H1 (cell line): ENCODE results near the gene EYA4. TPM values are rescaled to one million over a fixed set of nuclear protein-coding genes. Genes with fewer than 3 reads are reported as not detected.

Experiments
- CTCF ChIA-PET: fragments of 300-600 bp; sonication (Branson Sonifier 250); formaldehyde crosslinking; loops from one replicate; lab custom pipeline; 2021; ENCODE audit not compliant: partially characterized antibody; lab: Charles Lee
- POLR2A ChIA-PET: fragments of 300-600 bp; sonication (Branson Sonifier 250); formaldehyde crosslinking; loops from one replicate; lab custom pipeline; 2021; ENCODE audit warnings: inconsistent platforms; ENCODE audit not compliant: partially characterized antibody; lab: Charles Lee
- DNase-seq, 2 experiments: peaks; one replicate each; pipeline versions ENCODE4 v3.0.0 to v3.0.0-alpha.2; 2010 to 2022; ENCODE audit warnings: low spot score in 2 of 2, low read depth in 1 of 2, mixed read lengths in 1 of 2
- FAIRE-seq: peaks from 2 replicates; lab custom pipeline; 2011; peaks lifted over from hg19 to GRCh38; lab: Jason Lieb, UNC
- H2AFZ ChIP-seq: 2 replicates; pipeline ENCODE4 v1.8.1; 2012; ENCODE audit warnings: low read length, inconsistent platforms
- H2AK5ac ChIP-seq: 2 replicates; pipeline ENCODE4 v1.6.1; 2013; ENCODE audit warnings: low read depth, low read length
- H2BK120ac ChIP-seq: replicated peaks from 2 replicates; pipeline ENCODE3; 2013; ENCODE audit warnings: low read depth, low read length, inconsistent platforms
- H2BK12ac ChIP-seq: 2 replicates; pipeline ENCODE4 v1.6.1; 2013; ENCODE audit warnings: low read depth, low read length
- H2BK15ac ChIP-seq: 2 replicates; pipeline ENCODE4 v1.6.1; 2013; ENCODE audit warnings: low read length
- H2BK20ac ChIP-seq: 2 replicates; pipeline ENCODE4 v1.6.1; 2013; ENCODE audit warnings: low read length
- H2BK5ac ChIP-seq: 2 replicates; pipeline ENCODE4 v1.6.1; 2013; ENCODE audit warnings: low read depth, low read length
- H3K14ac ChIP-seq: 2 replicates; pipeline ENCODE4 v1.6.1; 2013; ENCODE audit warnings: inconsistent platforms; ENCODE audit not compliant: insufficient read length
- H3K18ac ChIP-seq: 2 replicates; pipeline ENCODE4 v1.6.1; 2013; ENCODE audit warnings: low read length; ENCODE audit errors: extremely low read depth
- H3K23ac ChIP-seq: 2 replicates; pipeline ENCODE4 v1.6.1; 2013; ENCODE audit warnings: inconsistent platforms; ENCODE audit not compliant: insufficient read length
- H3K23me2 ChIP-seq: 2 replicates; pipeline ENCODE4 v1.6.1; 2013; ENCODE audit warnings: low read depth, low read length
- H3K27ac ChIP-seq: 2 replicates; pipeline ENCODE4 v1.6.1; 2011; ENCODE audit warnings: low read depth, low read length, inconsistent platforms
- H3K27me3 ChIP-seq, 4 experiments: replicated peaks in 1 of 4; 1 replicate in 1 of 4; 2 replicates in 3 of 4; pipeline versions ENCODE4 v1.6.1 to v1.8.1; 2011 to 2013; ENCODE audit warnings: low read length in 3 of 4, mild to moderate bottlenecking in 3 of 4, inconsistent platforms in 2 of 4, mixed read lengths in 2 of 4, moderate library complexity in 1 of 4; ENCODE audit not compliant: control insufficient read depth in 3 of 4, insufficient read depth in 3 of 4; ENCODE audit errors: extremely low read depth in 1 of 4
- H3K36me3 ChIP-seq, 4 experiments: 2 replicates each; pipeline versions ENCODE4 v1.6.1 to v1.8.1; 2011 to 2013; ENCODE audit warnings: mild to moderate bottlenecking in 4 of 4, low read length in 3 of 4, moderate library complexity in 2 of 4, control low read depth in 1 of 4, inconsistent platforms in 1 of 4; ENCODE audit not compliant: insufficient read depth in 4 of 4, control insufficient read depth in 2 of 4
- H3K4ac ChIP-seq: replicated peaks from 2 replicates; pipeline ENCODE3; 2013; ENCODE audit warnings: low read length, low read depth, mixed read lengths, inconsistent platforms; ENCODE audit not compliant: insufficient read length
- H3K4me1 ChIP-seq, 4 experiments: replicated peaks in 1 of 4; 1 replicate in 1 of 4; 2 replicates in 3 of 4; pipeline versions ENCODE4 v1.6.1 to v1.8.1; 2011 to 2013; ENCODE audit warnings: low read length in 3 of 4, inconsistent platforms in 2 of 4, mixed read lengths in 1 of 4; ENCODE audit not compliant: insufficient read depth in 4 of 4, control insufficient read depth in 3 of 4
- H3K4me2 ChIP-seq, 2 experiments: 2 replicates each; pipeline versions ENCODE4 v1.6.1 to v1.8.1; 2011 to 2013; ENCODE audit warnings: low read depth in 2 of 2, low read length in 2 of 2, control low read depth in 1 of 2, inconsistent platforms in 1 of 2, mild to moderate bottlenecking in 1 of 2; ENCODE audit not compliant: insufficient read depth in 1 of 2
- H3K4me3 ChIP-seq, 4 experiments: fragments of 200-600, 300-600 bp in 1 of 4; sonication (generic), shearing (Covaris generic), sonication (Bioruptor Twin) in 1 of 4; 2 replicates each; pipeline versions ENCODE4 v1.5.1 to v1.8.1; 2011 to 2016; ENCODE audit warnings: low read length in 4 of 4, low read depth in 3 of 4, control low read depth in 2 of 4, inconsistent platforms in 2 of 4, mild to moderate bottlenecking in 2 of 4, mixed read lengths in 1 of 4, moderate library complexity in 1 of 4; ENCODE audit not compliant: insufficient read depth in 2 of 4; ENCODE audit errors: extremely low read depth in 1 of 4
- H3K56ac ChIP-seq: replicated peaks from 2 replicates; pipeline ENCODE3; 2013; ENCODE audit warnings: low read depth, mild to moderate bottlenecking, mixed read lengths, low read length, inconsistent platforms; ENCODE audit not compliant: insufficient read length
- H3K79me1 ChIP-seq: 2 replicates; pipeline ENCODE4 v1.6.1; 2013; ENCODE audit warnings: low read depth, low read length, control low read depth
- H3K79me2 ChIP-seq, 2 experiments: 2 replicates each; pipeline versions ENCODE4 v1.6.1 to v1.8.1; 2012 to 2013; ENCODE audit warnings: low read length in 2 of 2, mild to moderate bottlenecking in 2 of 2, inconsistent platforms in 1 of 2; ENCODE audit not compliant: insufficient read depth in 2 of 2, control insufficient read depth in 1 of 2
- H3K9ac ChIP-seq, 4 experiments: replicated peaks in 1 of 4; 1 replicate in 1 of 4; 2 replicates in 3 of 4; pipeline versions ENCODE4 v1.6.1 to v1.8.1; 2011 to 2013; ENCODE audit warnings: low read depth in 3 of 4, low read length in 3 of 4, control low read depth in 2 of 4, mild to moderate bottlenecking in 2 of 4, moderate library complexity in 2 of 4, inconsistent platforms in 1 of 4; ENCODE audit errors: extremely low read depth in 1 of 4
- H3K9me3 ChIP-seq, 2 experiments: 2 replicates each; pipeline versions ENCODE4 v1.6.1 to v1.8.1; 2012 to 2013; ENCODE audit warnings: mild to moderate bottlenecking in 2 of 2, moderate library complexity in 2 of 2, control low read depth in 1 of 2, inconsistent platforms in 1 of 2, low read depth in 1 of 2, low read length in 1 of 2, mixed read lengths in 1 of 2; ENCODE audit not compliant: insufficient read depth in 2 of 2
- H4K20me1 ChIP-seq, 2 experiments: replicated peaks in 1 of 2; 2 replicates each; pipeline versions ENCODE3 to v1.8.1; 2011 to 2013; ENCODE audit warnings: inconsistent platforms in 2 of 2, low read length in 2 of 2, mild to moderate bottlenecking in 1 of 2; ENCODE audit not compliant: insufficient read depth in 2 of 2, control insufficient read depth in 1 of 2
- H4K5ac ChIP-seq: 2 replicates; pipeline ENCODE4 v1.6.1; 2013; ENCODE audit warnings: low read length, low read depth, mixed read lengths, inconsistent platforms; ENCODE audit not compliant: insufficient read length
- H4K8ac ChIP-seq: 2 replicates; pipeline ENCODE4 v1.8.0; 2013; ENCODE audit warnings: mild to moderate bottlenecking, moderate library complexity, low read length, inconsistent platforms; ENCODE audit not compliant: insufficient read depth; ENCODE audit errors: extremely low read depth
- H4K91ac ChIP-seq: replicated peaks from 2 replicates; pipeline ENCODE3; 2013; ENCODE audit warnings: low read length, mixed read lengths, inconsistent platforms; ENCODE audit not compliant: insufficient read length
- GTF2F1 ChIP-seq: IDR thresholded peaks from 2 replicates; pipeline ENCODE4 v1.6.1; 2012; ENCODE audit warnings: low read depth, low read length, improper control_type of control experiment, borderline replicate concordance
- RBBP5 ChIP-seq: IDR thresholded peaks from 2 replicates; pipeline ENCODE4 v1.7.1; 2012; ENCODE audit warnings: low read depth, mild to moderate bottlenecking, inconsistent platforms, low read length, moderate library complexity, borderline replicate concordance
- RNF2 ChIP-seq: fragments of 200-900, 300-1000 bp; sonication (generic); IDR thresholded peaks from 2 replicates; pipeline ENCODE4 v1.7.1; 2016; ENCODE audit warnings: borderline replicate concordance, low read depth, mild to moderate bottlenecking, antibody characterized with exemption, low read length; ENCODE audit not compliant: poor library complexity, severe bottlenecking; ENCODE audit errors: missing control alignments
- YY1 ChIP-seq: IDR thresholded peaks from 2 replicates; pipeline ENCODE4 v1.6.1; 2011; ENCODE audit warnings: low read depth, mild to moderate bottlenecking, low read length
- polyA plus RNA-seq, 7 experiments: library from polyadenylated mRNA; depleted of rRNA in 3 of 7; stranded (reverse) in 5 of 7; unstranded in 2 of 7; fragments of >200 nt in 5 of 7; fragments of 200-250 nt in 2 of 7; gene quantifications; 1 replicate in 5 of 7; 2 replicates in 1 of 7; 4 replicates in 1 of 7; pipeline versions ENCODE4 v1.2.1 to v1.2.3, GENCODE V29; 2011 to 2013; ENCODE audit warnings: missing spikeins in 2 of 7, mixed read lengths in 2 of 7
- total RNA-seq: library from RNA; stranded (reverse); fragmentation: NEBNext Ultra II Directional; extraction: Animal tissue kit (Norgen Biotek cat#: 25700); gene quantifications from 2 replicates; pipeline ENCODE4 v1.2.1, GENCODE V29; 2021

The EYA4 gene
- total and polyA plus RNA-seq, 2 of the 8 experiments (the other 6 are each of a cell fraction or from before 2014, with no cell fraction given) = 0.06 to 0.17 TPM

DNA sequence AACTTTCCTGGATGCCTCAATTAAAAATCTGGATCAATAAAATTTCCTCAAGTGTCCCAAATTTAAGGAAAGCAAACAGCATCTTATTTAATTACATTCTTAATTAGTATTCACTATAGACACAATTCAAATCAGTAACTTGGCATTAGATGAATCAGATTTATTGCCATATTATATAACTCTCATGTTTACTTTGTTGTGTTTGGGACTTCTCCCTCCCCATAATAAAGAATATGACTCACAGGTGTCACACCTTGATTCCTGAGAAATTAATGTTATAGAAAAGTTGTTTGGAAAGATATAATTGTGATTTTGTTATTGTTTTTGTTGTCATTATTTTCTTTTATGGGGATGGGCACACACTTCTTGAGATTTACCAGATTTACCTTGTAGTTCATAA is 18.4 kb downstream of the EYA4 start:
- H2BK5ac ChIP-seq = no peak overlapping the region
- ChIA-PET CTCF (interaction anchor here (0.6 kb wide), 1 partner anchor 161 kb away, joined by 3 read pairs; no protein-coding TSS in a partner anchor), POLR2A (no interaction called here)
- H2BK15ac ChIP-seq = no peak overlapping the region
- H3K27ac ChIP-seq = no peak overlapping the region
- H3K27me3 ChIP-seq = no peaks in the 10 kb centered on the region
- H3K23ac ChIP-seq = no peak overlapping the region
- H3K9me3 ChIP-seq = no peaks in the 10 kb centered on the region
- H4K8ac ChIP-seq = no peak overlapping the region
- no peak overlapping the region for H3K4me2 ChIP-seq
- FAIRE-seq = no peak
- no peak overlapping the region for H3K14ac ChIP-seq
- no peak overlapping the region for H3K9ac ChIP-seq
- H3K23me2 ChIP-seq = no peaks in the 10 kb centered on the region
- H3K4ac ChIP-seq = no peak overlapping the region
- no peak overlapping the region for H4K91ac ChIP-seq
- no peaks in the 10 kb centered on the region for H3K79me1 ChIP-seq
- H3K36me3 ChIP-seq = no peaks in the 10 kb centered on the region
- H4K20me1 ChIP-seq = no peaks in the 10 kb centered on the region
- no peak overlapping the region for H2BK12ac ChIP-seq
- no peak overlapping the region for H4K5ac ChIP-seq
- H2BK120ac ChIP-seq = no peak overlapping the region
- no peak for TF ChIP-seq RNF2
- no peak for TF ChIP-seq YY1
- no peak for TF ChIP-seq RBBP5
- no peak for TF ChIP-seq GTF2F1
- H2BK20ac ChIP-seq = no peak overlapping the region
- H3K56ac ChIP-seq = no peak overlapping the region
- H2AK5ac ChIP-seq = no peak overlapping the region
- no peak for DNase-seq
- H3K4me1 ChIP-seq = no peaks in the 10 kb centered on the region
- H3K18ac ChIP-seq = no peak overlapping the region
- H2AFZ ChIP-seq = no peak overlapping the region
- H3K4me3 ChIP-seq = no peak overlapping the region
- no peaks in the 10 kb centered on the region for H3K79me2 ChIP-seq
